IPS DF 6.9 (cell line): ENCODE results near the gene PET100.

Experiments
- DNase-seq: peaks from one replicate; pipeline ENCODE4 v3.0.0-alpha.2; 2013; ENCODE audit warnings: low read depth, low spot score
- H3K27ac ChIP-seq: one replicate; pipeline ENCODE4 v1.5.1; 2013; ENCODE audit warnings: low read length, control low read depth
- H3K27me3 ChIP-seq: 2 replicates; pipeline ENCODE4 v1.6.1; 2013; ENCODE audit warnings: mild to moderate bottlenecking, low read length; ENCODE audit not compliant: control insufficient read depth, insufficient read depth
- H3K36me3 ChIP-seq: 2 replicates; pipeline ENCODE4 v1.6.1; 2013; ENCODE audit warnings: low read length; ENCODE audit not compliant: control insufficient read depth, insufficient read depth
- H3K4me1 ChIP-seq: 2 replicates; pipeline ENCODE4 v1.6.1; 2013; ENCODE audit warnings: low read length; ENCODE audit not compliant: control insufficient read depth, insufficient read depth
- H3K4me3 ChIP-seq: 2 replicates; pipeline ENCODE4 v1.5.1; 2013; ENCODE audit warnings: mild to moderate bottlenecking, low read length
- H3K9me3 ChIP-seq: 2 replicates; pipeline ENCODE4 v1.6.1; 2013; ENCODE audit warnings: low read length, inconsistent platforms; ENCODE audit not compliant: control insufficient read depth, insufficient read depth
- WGBS: extraction: QIAGEN DNeasy Blood & Tissue Kit; methylation state at CpG from one replicate; pipeline ENCODE4 v1.1.7; 2013; ENCODE audit warnings: mixed read lengths, missing lambda C conversion rate; ENCODE audit not compliant: insufficient read length, insufficient coverage; 5-methylcytosine and 5-hydroxymethylcytosine counted together

Gene PET100

GRCh38 chr19:7670790-7671189, 41.2 kb downstream of the PET100 start:
- no peaks in the 10 kb centered on the region for H3K9me3 ChIP-seq
- H3K27ac ChIP-seq = no peak overlapping the region
- peak overlapping the region; percentile 70 for H3K4me3 ChIP-seq
- H3K4me1 ChIP-seq = 0 out of 2 replicates have a peak, but pooled peaks cover 4% of the 10 kb centered on the region
- no peak for DNase-seq
- no peaks in the 10 kb centered on the region for H3K36me3 ChIP-seq
- no CpG with 5 or more reads among the region's 9 CpGs for WGBS
- no peaks in the 10 kb centered on the region; the same call in 1 of the 2 replicates for H3K27me3 ChIP-seq

GRCh38 chr19:7672522-7672921, 42.9 kb downstream of the PET100 start:
- H3K27me3 ChIP-seq = no peaks in the 10 kb centered on the region; the same call in 1 of the 2 replicates

GRCh38 chr19:7674010-7675005, 44.7 kb downstream of the PET100 start:
- Histone ChIP-seq H3K9me3 (no peaks in the 10 kb centered on the region), H3K27ac (no peak overlapping the region), H3K4me1 (0 out of 2 replicates have a peak, but pooled peaks cover 4% of the 10 kb centered on the region), H3K27me3 (no peaks in the 10 kb centered on the region; the same call in 1 of the 2 replicates), H3K4me3 (no peak overlapping the region), H3K36me3 (no peaks in the 10 kb centered on the region)
- DNase-seq = no peak
- 100% methylated on average over 2 of the region's 21 CpGs for WGBS

More at GRCh38 chr19:7672522-7672921, 42.9 kb downstream of the PET100 start:
- Histone ChIP-seq H3K9me3 (no peaks in the 10 kb centered on the region), H3K4me3 (no peak overlapping the region), H3K4me1 (0 out of 2 replicates have a peak, but pooled peaks cover 4% of the 10 kb centered on the region), H3K27ac (no peak overlapping the region), H3K36me3 (no peaks in the 10 kb centered on the region)
- no CpG with 5 or more reads among the region's 9 CpGs for WGBS
- DNase-seq = no peak

GRCh38 chr19:7676376-7676775, 46.8 kb downstream of the PET100 start:
- Histone ChIP-seq H3K27me3 (no peaks in the 10 kb centered on the region), H3K9me3 (no peaks in the 10 kb centered on the region), H3K36me3 (no peaks in the 10 kb centered on the region), H3K4me3 (no peak overlapping the region), H3K4me1 (peaks cover 1% of the 10 kb centered on the region; the same call in 1 of the 2 replicates), H3K27ac (no peak overlapping the region)
- no CpG with 5 or more reads among the region's 7 CpGs for WGBS
- no peak for DNase-seq

- no CpG with 5 or more reads among the region's 10 CpGs for WGBS
- Histone ChIP-seq H3K4me3 (no peak within 1 kb of the TSS), H3K27ac (no peak within 1 kb of the TSS)
Measured at GRCh38 chr19:7676854-7677253, 47.3 kb downstream of the PET100 start, which contains the start of gene MCEMP1. Gene MCEMP1, plus strand, starts transcription at chr19:7677090. Its CDS starts 31 bp downstream, at chr19:7677121.

GRCh38 chr19:7677669-7678311, 48.2 kb downstream of the PET100 start:
- H3K4me3 ChIP-seq = no peak overlapping the region
- H3K9me3 ChIP-seq = no peaks in the 10 kb centered on the region
- H3K4me1 ChIP-seq = peaks cover 6% of the 10 kb centered on the region
- no peak for DNase-seq
- H3K27me3 ChIP-seq = no peaks in the 10 kb centered on the region
- WGBS = no CpG with 5 or more reads among the region's 12 CpGs
- no peak overlapping the region for H3K27ac ChIP-seq
- peaks cover 8% of the 10 kb centered on the region for H3K36me3 ChIP-seq

More at GRCh38 chr19:7676854-7677253, 47.3 kb downstream of the PET100 start, which contains the start of gene MCEMP1:
- Histone ChIP-seq H3K36me3 (no peaks in the 10 kb centered on the region), H3K4me1 (peaks cover 2% of the 10 kb centered on the region), H3K9me3 (no peaks in the 10 kb centered on the region), H3K27me3 (no peaks in the 10 kb centered on the region)
- no peak for DNase-seq

GRCh38 chr19:7678971-7679751, 49.6 kb downstream of the PET100 start:
- Histone ChIP-seq H3K9me3 (no peaks in the 10 kb centered on the region), H3K4me1 (peaks cover 6% of the 10 kb centered on the region), H3K36me3 (peaks cover 9% of the 10 kb centered on the region), H3K27me3 (no peaks in the 10 kb centered on the region), H3K4me3 (no peak overlapping the region), H3K27ac (no peak overlapping the region)
- WGBS = 100% methylated on average over 6 of the region's 30 CpGs
- DNase-seq = no peak

GRCh38 chr19:7679771-7680605, 50.4 kb downstream of the PET100 start:
- H3K36me3 ChIP-seq = peaks cover 9% of the 10 kb centered on the region
- no peaks in the 10 kb centered on the region for H3K27me3 ChIP-seq
- H3K27ac ChIP-seq = no peak overlapping the region
- DNase-seq = no peak
- peaks cover 6% of the 10 kb centered on the region for H3K4me1 ChIP-seq
- no peaks in the 10 kb centered on the region for H3K9me3 ChIP-seq
- H3K4me3 ChIP-seq = peak overlapping the region; percentile 87; the same call in 1 of the 2 replicates
- no CpG with 5 or more reads among the region's 22 CpGs for WGBS

- H3K27ac ChIP-seq = no peak within 1 kb of the TSS
- H3K4me1 ChIP-seq = peaks cover 6% of the 10 kb centered on the region
- no CpG with 5 or more reads among the region's 79 CpGs for WGBS
Measured at GRCh38 chr19:7680606-7681339, 51.2 kb downstream of the PET100 start, which contains the start of gene TRAPPC5. Gene TRAPPC5, plus strand, starts transcription at chr19:7680833. Its CDS starts 1,421 bp downstream, at chr19:7682254.

More at GRCh38 chr19:7680606-7681339, 51.2 kb downstream of the PET100 start, which contains the start of gene TRAPPC5:
- Histone ChIP-seq H3K36me3 (peaks cover 9% of the 10 kb centered on the region), H3K9me3 (no peaks in the 10 kb centered on the region), H3K4me3 (peak within 1 kb of the TSS; percentile 87), H3K27me3 (no peaks in the 10 kb centered on the region)
- DNase-seq = no peak
